ENCODE data around the gene CDHR3. TPM values are rescaled to one million over a fixed set of nuclear protein-coding genes. Genes with fewer than 3 reads are reported as not detected.

The CDHR3 gene
- total RNA-seq, 2 donors from 2014 or later, result 3.5 to 3.7 TPM

DNA sequence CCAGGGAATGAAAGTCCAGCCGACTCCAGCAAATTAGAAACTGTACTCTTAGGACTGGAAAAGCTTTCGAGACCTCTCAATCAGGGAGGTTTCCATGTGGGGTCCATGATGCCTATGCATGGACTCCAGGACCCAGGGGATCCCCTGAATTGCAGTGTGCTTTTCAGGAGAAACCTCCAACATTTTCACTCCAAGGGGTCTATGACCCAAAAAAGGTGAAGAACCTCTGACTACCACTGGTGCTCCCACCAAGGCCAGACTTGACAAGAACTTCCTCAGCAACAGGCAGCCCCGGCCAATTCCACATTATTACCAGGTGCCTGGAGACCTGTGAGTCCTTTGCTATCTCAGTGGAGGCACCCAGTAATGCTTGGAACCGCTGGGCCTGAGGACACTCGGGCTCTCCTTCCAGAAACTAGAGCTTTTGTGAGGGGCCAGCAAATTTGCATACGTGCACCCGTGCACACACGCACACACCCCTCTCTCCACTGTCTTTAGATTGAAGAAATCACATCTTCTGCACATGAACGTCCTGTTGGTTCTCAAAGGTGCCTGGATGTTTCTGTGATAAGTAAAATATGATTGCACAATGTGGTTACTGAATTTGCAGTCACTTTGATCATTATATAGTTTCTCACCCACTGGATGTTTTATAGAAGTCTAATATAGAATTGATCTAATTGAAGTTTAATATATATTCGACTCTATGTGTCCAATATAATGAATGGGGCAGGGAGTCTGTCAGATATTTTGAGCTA is 94.3 kb downstream of the CDHR3 start:
- DNase-seq (ENCODE audit: low spot score), result no peak
- intact Hi-C loops (cut with DNase I), result loop anchor here (1.0 to 5.0 kb wide), 3 partner anchors 95 to 1960 kb away; no protein-coding TSS in a partner anchor

DNA sequence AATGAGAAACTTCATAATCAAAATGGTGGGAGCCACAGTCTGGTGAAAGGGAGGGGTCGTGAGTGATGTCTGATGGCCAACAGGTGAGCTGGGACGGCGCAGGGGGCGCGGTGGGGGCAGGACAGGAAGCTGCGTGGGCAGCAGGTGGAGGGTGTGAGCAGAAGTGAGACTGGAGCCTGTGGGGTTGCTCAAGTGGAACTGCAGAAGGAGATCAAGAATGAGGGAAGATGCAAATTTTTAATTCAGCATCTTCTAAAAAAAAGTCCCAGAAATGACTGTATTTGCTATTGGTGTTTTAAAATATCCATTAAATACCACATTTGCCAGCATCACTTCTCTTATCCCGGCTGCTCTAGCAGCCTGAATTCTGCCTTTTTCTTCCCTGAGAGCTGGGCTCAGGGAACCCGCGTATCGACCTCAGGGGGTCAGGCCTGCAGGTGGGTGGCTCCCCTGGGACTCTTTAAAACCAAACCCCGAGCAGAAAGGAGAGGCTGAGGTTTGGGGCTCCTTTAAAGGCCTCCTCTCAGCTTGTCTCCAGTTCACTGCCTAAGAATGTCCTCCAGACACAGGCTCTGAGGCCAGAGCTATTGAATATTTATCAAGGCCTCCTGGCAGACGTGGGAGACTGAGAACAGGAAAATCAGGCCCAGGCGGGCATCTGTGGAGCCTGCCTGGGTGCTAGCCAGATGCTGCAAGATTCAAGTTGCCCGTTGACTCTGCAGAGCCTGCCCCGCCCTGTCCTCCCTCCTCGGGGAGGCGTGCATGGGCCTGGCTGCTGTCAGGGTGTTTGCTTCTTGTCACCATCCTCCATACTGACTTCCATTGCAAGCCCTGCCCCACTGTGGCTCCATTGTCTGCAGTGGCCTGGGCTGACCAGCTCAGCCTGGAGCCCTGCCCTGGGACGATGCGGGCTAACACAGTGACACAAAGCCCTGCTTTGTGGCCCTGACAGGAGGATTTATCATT is 95.2 kb downstream of the CDHR3 start:
- DNase-seq (ENCODE audit: low spot score), result no peak
- intact Hi-C loops (cut with DNase I), result loop anchor here (1.0 to 5.0 kb wide), 3 partner anchors 95 to 1959 kb away; no protein-coding TSS in a partner anchor

GRCh38 chr7:106058928-106059324 is 95.9 kb downstream of the CDHR3 start:
- peak; percentile 23 for DNase-seq (ENCODE audit: low spot score)
- intact Hi-C loops (cut with DNase I), result loop anchor here in 1 of 2 donors (5.0 kb wide), 1 partner anchor 1958 kb away; no protein-coding TSS in a partner anchor

DNA sequence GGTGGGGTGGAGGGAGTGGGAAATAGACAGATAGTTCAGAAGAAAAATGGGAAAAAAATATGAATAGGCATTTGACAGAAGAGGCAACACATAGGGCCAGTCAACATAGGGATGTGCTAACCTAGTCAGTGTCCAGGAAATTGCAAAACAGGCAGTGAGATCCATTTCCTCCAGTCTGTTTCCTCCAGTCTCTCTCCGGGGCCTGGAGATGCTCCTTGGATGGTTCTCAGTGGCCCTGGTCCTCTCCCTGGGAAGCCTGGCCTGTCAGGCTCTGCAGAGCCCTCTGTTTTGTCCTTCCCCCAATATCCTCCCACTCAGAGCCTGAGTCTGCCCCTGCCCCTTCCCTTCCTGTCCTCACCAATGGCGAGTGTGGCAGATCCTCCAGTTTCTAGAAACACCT is 96.5 kb downstream of the CDHR3 start:
- intact Hi-C loops (cut with DNase I), result loop anchor here in 1 of 2 donors (5.0 kb wide), 1 partner anchor 1958 kb away; no protein-coding TSS in a partner anchor

GRCh38 chr7:106060394-106060920 is 97.4 kb downstream of the CDHR3 start:
- peak; percentile 76 for DNase-seq (ENCODE audit: low spot score)
- intact Hi-C loops (cut with DNase I), result loop anchor here (10.0 kb wide), 1 partner anchor 54 kb away; the partner anchor contains the start of gene SYPL1 (in 2 of the 2)

More for the DNA sequence above, 96.5 kb downstream of the CDHR3 start:
- DNase-seq (ENCODE audit: low spot score), result peak; percentile 32

DNA sequence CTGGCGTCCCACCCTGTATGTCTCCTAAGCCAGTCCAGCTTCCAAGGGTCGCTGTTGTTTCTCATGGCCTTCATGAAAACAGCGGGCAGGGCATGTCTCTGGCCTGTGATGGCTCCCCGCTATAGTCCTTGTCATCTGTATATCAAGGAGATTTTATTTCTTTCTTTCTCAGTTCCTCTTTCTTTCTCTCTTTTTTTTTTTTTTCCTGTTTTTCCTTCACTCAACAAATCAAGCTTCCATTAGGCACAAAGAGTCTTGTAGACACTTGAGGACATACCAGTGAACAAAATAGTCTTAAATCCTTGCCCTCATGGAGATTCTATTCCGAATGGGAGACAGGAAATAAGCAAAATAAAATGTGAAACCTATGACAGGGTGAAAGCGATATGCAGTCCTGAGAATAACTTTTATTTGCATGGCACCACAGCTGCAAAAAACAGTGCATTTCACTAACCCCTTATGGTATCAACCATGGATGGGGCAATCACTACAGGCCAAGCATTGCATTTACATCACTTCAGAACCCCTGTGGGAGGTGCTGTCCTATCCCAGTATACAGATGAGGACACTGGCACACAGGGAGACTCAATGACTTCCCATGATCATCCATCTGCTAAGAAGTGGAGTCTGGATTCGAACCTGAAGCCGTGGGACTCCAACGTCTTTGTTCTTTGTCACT is 98.4 kb downstream of the CDHR3 start:
- no peak for DNase-seq (ENCODE audit: low spot score)
- intact Hi-C loops (cut with DNase I), result loop anchor here (10.0 kb wide), 1 partner anchor 53 kb away; the partner anchor contains the start of gene SYPL1 (in 2 of the 2)

DNA sequence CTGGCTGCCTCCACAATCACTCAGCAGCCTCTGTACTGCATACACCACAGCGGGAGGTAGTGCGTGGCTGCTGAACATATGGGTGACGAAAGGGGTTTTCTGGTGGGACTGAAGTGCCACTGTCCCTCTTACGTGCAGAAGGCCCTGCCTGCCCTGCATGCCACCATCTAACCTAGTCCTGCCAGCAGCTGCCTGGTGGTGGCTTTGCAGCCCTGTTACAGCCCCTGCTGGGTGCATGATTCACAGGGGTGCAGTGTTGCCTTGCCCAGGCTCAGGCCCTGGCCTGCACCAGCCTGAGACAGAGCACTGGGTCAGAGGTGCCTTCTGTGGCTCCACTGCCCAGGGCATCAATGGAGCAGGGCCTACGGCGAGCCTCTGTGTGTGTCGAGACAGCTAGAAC is 98.9 kb downstream of the CDHR3 start:
- no peak for DNase-seq (ENCODE audit: low spot score)
- intact Hi-C loops (cut with DNase I), result loop anchor here (10.0 kb wide), 1 partner anchor 53 kb away; the partner anchor contains the start of gene SYPL1 (in 2 of the 2)

GRCh38 chr7:106062521-106062931 is 99.5 kb downstream of the CDHR3 start:
- no peak for DNase-seq (ENCODE audit: low spot score)
- intact Hi-C loops (cut with DNase I), result loop anchor here (10.0 kb wide), 1 partner anchor 52 kb away; the partner anchor contains the start of gene SYPL1 (in 2 of the 2)

- no peak for DNase-seq (ENCODE audit: low spot score)
Observed at GRCh38 chr7:106063024-106063423, 100.0 kb downstream of the CDHR3 start.

DNA sequence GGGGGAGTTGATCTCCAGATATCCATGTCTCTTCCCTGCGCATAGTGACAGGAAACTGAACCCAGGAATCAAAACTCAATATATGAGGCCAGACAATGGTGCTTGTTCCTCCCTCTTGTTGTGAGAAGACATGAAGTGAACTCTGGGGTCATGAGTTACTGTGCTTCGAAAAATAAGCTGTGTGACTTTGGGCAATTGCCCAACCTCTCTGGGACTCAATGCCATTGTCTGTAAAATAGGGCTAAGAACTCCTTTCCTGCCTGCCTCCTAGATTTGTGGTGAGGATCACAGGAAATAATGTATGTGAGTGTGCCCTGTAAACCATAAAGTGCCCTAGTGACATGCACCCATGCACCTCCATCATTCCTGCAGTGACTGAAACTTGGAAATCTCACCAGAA is 100.6 kb downstream of the CDHR3 start:
- no peak for DNase-seq (ENCODE audit: low spot score)
- intact Hi-C loops (cut with DNase I), result loop anchor here (10.0 kb wide), 1 partner anchor 51 kb away; the partner anchor contains the start of gene SYPL1 (in 2 of the 2)

More at GRCh38 chr7:106063024-106063423, 100.0 kb downstream of the CDHR3 start:
- intact Hi-C loops (cut with DNase I), result loop anchor here (10.0 kb wide), 1 partner anchor 52 kb away; the partner anchor contains the start of gene SYPL1 (in 2 of the 2)

GRCh38 chr7:106064316-106064715 is 101.3 kb downstream of the CDHR3 start:
- intact Hi-C loops (cut with DNase I), result loop anchor here (10.0 kb wide), 1 partner anchor 50 kb away; the partner anchor contains the start of gene SYPL1 (in 2 of the 2)

DNA sequence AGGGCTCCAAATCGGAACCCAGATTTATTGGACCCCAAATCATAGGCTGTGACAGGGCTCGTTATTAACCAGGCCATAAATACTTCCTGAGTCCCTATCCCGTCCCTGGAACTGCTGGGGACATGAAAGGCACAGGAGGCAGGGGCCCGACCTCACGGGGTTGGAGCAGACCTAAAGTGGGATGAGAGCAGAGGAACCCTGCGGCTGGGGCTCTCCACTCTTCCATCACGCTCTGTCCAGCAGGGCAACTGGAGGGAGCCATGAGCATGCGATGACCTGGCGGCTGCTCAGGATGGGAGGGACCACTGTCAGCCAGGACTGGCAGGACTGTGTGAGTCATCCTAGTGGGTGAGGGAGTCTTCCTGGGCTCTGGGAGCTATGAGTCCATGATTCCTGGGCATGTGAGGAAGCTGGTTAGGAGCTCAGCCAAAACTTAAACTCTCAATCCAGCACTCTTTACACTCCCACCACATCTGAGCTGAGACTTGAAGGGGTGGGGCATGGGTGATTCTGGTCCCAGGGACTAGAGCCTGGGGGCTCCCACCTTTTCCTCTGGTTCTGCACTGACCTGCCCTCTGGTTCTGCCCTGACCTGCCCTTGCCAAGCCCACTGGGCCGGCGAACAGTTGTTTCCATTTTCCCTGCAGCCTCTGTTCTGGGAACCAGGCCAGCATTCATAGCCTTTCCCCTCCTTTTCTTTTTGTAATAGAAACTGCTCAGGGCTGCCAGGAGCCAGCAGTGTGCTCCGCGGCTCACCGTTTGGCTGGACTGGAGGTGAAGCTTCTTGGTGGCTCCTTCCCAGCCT is 101.9 kb downstream of the CDHR3 start:
- intact Hi-C loops (cut with DNase I), result loop anchor here (10.0 kb wide), 1 partner anchor 50 kb away; the partner anchor contains the start of gene SYPL1 (in 2 of the 2)
- DNase-seq (ENCODE audit: low spot score), result peak; percentile 93

More at GRCh38 chr7:106064316-106064715, 101.3 kb downstream of the CDHR3 start:
- no peak for DNase-seq (ENCODE audit: low spot score)

GRCh38 chr7:106065575-106066500 is 102.8 kb downstream of the CDHR3 start:
- intact Hi-C loops (cut with DNase I), result loop anchor here (10.0 kb wide), 1 partner anchor 49 kb away; the partner anchor contains the start of gene SYPL1 (in 2 of the 2)
- no peak for DNase-seq (ENCODE audit: low spot score)

- DNase-seq (ENCODE audit: low spot score), result no peak
- intact Hi-C loops (cut with DNase I), result loop anchor here (10.0 kb wide), 1 partner anchor 47 kb away; the partner anchor contains the start of gene SYPL1 (in 2 of the 2)
Observed at GRCh38 chr7:106067678-106068077, 104.6 kb downstream of the CDHR3 start.

GRCh38 chr7:106068538-106068961 is 105.5 kb downstream of the CDHR3 start:
- intact Hi-C loops (cut with DNase I), result loop anchor here (10.0 kb wide), 1 partner anchor 46 kb away; the partner anchor contains the start of gene SYPL1 (in 2 of the 2)
- no peak for DNase-seq (ENCODE audit: low spot score)

GRCh38 chr7:106068986-106069385 is 105.9 kb downstream of the CDHR3 start:
- DNase-seq (ENCODE audit: low spot score), result no peak
- intact Hi-C loops (cut with DNase I), result loop anchor here (10.0 kb wide), 1 partner anchor 46 kb away; the partner anchor contains the start of gene SYPL1 (in 2 of the 2)
